AG09309 (cell line): ENCODE data around the gene PLK5.
"Not testable (repeated sequence)": the region's sequence is repeated elsewhere in the genome, so short reads cannot be mapped to it uniquely, and the experiment has no call there.

Source experiments
- DNase-seq: peaks from one replicate; pipeline ENCODE4 v3.0.0-alpha.2; 2010; ENCODE audit warnings: low read depth
- H3K4me3 ChIP-seq: 2 replicates; pipeline ENCODE4 v1.5.1; 2011; ENCODE audit warnings: mild to moderate bottlenecking, low read depth, low read length, moderate library complexity; ENCODE audit not compliant: control insufficient read depth
- TF ChIP-seq, protein P1 (sequence below): IDR thresholded peaks from 2 replicates; pipeline ENCODE4 v1.5.1; 2011; ENCODE audit warnings: mild to moderate bottlenecking, low read depth, low read length, inconsistent platforms; ENCODE audit not compliant: insufficient read depth, control insufficient read depth; ENCODE audit errors: missing control alignments

PLK5 gene

DNA sequence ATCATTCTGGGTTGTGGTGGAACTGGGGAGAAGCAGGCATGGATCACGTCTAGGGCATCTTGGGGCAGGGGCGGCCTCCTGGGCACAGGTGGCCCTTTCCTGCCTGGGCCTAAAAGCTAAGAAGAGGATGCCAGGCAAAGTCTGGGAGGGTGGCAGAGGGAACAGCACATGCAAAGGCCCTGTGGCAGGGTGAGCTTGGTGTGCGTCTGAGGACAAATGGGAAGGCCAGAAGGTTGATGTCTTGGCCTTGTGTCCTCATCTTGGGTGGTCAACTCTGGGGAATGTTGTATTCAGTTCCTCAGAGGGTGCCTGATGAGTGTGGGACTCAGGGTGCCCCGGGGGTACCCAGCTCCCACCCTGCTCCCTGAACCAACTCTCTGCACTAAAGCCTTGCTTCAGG, 5.4 kb upstream of the PLK5 start:
- no peak for DNase-seq
- TF ChIP-seq, protein P1, sequence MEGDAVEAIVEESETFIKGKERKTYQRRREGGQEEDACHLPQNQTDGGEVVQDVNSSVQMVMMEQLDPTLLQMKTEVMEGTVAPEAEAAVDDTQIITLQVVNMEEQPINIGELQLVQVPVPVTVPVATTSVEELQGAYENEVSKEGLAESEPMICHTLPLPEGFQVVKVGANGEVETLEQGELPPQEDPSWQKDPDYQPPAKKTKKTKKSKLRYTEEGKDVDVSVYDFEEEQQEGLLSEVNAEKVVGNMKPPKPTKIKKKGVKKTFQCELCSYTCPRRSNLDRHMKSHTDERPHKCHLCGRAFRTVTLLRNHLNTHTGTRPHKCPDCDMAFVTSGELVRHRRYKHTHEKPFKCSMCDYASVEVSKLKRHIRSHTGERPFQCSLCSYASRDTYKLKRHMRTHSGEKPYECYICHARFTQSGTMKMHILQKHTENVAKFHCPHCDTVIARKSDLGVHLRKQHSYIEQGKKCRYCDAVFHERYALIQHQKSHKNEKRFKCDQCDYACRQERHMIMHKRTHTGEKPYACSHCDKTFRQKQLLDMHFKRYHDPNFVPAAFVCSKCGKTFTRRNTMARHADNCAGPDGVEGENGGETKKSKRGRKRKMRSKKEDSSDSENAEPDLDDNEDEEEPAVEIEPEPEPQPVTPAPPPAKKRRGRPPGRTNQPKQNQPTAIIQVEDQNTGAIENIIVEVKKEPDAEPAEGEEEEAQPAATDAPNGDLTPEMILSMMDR: no peak
- no peak overlapping the region for H3K4me3 ChIP-seq

DNA sequence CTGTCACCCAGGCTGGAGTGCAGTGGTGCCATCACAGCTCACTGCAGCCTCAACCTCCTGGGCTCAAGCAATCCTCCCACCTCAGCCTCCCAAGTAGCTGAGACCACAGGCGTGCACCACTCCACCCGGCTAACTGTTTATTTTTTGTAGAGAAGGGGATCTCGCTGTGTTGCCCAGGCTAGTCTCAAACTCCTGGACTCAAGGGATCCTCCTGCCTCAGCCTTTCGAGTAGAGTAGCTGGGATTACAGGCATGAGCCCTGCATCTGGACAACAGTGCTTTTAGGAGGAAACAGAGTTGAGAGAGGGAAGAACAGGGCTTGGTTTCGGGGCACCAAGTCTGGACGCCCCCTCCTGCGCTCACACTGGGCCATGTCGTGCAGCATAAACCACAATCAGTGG, 4.1 kb upstream of the PLK5 start:
- H3K4me3 ChIP-seq, DNase-seq: not testable (repeated sequence)

DNA sequence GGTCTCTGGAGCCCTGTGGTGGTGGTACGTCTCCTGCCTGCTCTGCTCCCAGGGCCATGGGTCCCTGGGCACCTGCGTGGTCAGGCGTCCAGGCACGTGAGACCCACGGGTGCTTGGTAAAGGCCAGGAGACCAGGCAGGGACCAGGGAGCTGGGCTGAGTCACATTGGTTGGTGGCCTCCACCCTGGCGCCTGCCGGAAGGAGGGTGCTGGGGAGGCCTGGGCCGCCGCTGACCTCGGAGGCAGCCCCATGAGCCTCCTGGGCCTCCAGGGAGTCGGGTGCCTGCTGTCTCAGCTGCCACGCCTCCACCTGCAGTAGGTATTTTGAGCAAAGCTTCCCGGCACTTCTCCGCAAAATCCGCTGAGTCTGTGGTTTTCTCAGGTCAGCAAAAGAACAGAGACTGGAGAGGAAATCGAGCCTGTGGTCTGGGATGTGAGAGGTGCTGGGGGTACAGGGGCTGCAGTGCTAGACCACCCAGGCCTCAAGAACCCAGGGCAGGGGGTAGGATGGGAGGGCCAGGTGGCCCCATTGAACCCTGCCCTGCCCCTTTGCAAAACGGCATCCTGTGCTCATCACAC, 3.6 kb upstream of the PLK5 start:
- TF ChIP-seq, protein P1: no peak
- H3K4me3 ChIP-seq: no peak overlapping the region
- DNase-seq: no peak

DNA sequence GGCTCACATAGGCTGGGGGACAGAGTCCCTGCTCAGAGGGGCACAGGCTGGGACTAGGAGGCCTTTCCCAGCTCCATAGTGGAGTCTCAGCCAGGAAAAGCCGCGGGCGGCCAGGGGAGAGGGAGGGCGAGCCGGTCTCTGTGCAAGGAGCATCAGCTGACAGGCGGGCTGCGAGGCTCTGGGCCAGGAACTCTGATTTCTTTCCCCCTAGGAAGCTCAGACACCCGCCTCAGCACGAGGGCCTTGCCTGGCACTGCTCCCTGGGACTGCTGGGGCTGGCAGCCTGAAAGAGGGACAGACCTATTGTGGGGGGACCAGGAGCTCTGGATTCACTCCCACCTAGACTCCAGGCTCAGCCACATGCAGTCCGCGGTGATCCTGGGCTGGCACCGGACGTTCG, 2.2 kb upstream of the PLK5 start:
- no peak overlapping the region for H3K4me3 ChIP-seq

DNA sequence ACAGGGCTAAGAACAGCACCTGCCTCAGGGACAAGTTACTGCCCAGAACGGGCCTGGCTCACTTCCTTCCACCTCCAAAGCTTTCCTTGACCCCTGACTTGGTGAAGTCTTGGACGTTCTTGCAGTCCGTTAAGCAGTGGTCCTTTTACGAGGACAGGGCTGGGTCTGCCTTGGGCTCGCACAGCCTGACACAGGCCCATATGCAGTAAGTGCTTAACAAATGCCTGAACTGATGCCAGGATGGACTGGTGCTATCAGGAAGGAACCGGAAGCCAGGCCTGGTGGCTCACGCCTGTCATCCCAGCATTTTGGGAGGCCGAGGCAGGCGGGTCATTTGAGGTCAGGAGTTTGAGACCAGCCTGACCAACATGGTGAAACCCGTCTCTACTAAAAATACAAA, 1.8 kb upstream of the PLK5 start:
- no peak overlapping the region for H3K4me3 ChIP-seq
- DNase-seq: no peak
- TF ChIP-seq, protein P1: no peak

More for the DNA sequence above, 2.2 kb upstream of the PLK5 start:
- no peak for DNase-seq
- TF ChIP-seq, protein P1: no peak

DNA sequence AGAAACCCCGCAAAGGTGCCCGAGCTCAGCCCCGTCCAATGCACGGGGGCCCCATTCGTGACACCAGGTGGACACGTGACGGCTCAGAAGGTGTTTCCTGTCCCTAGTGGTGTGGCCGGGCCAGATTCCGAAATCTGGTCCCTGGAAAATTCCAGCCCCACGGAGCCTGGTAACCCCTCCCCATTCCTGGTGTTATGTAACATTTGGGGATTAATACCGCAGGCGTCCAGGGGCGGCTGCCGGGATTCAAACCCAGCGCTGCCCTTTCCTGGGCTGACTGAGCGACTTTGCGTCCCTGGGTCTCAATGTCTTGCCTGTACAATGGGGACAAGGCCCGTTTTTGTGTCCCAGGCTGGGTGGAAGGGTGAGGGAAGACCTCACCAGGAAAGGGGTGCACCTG, 1.0 kb upstream of the PLK5 start:
- no peak for DNase-seq
- no peak overlapping the region for H3K4me3 ChIP-seq
- TF ChIP-seq, protein P1: no peak

DNA sequence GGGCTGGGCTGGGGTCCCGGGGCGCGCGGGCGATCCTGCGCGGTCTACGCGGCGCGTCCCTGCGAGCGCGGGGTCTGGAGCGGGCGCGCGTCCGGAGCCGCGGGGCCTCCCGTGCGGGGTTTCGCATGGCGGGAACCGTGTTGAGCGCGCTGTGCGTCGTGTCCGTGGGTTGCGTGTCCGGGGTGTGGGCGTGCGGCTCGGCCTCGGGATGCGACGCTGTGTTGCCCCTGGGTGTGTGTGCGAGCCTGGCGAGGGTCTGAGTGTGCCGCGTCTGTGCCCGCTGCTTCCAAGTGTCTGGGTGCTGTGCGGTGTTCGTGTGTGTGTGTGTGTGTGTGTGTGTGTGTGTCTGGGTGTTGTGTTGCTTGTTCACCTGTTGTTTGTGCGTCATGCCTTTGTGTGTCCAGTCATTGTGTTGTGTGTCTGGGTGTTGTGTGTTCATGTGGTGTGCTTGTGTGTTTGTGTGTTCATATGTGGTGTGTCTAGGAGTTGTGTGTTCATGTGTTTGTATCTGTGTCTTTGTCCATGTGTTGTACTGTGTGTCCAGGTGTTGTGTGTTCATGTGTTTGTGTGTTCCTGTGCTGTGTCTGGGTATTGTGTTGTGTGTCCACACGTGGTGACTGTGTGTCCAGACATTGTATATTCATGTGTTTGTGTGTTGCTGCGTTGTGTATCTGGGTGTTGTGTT, 552 bp downstream of the PLK5 start:
- no peak for DNase-seq
- H3K4me3 ChIP-seq: no peak overlapping the region
- TF ChIP-seq, protein P1: no peak
